ENCODE data around the gene CRIP3. TPM values are rescaled to one million over a fixed set of nuclear protein-coding genes. Genes with fewer than 3 reads are reported as not detected.

Gene CRIP3
- total and polyA plus RNA-seq, 2 donors (not counting 3 experiments of a cell fraction or from before 2014, with no cell fraction given) = not detected

- ChIA-PET CTCF (interaction anchor here (0.9 to 1.2 kb wide), 3 partner anchors 14 to 40 kb away, joined by 3 read pairs; no protein-coding TSS in a partner anchor), POLR2A (no interaction called here)
- no peak for TF ChIP-seq MYC (IDR thresholded peaks at IDR 0.05; ENCODE audit: low read depth, low read length)
- TF ChIP-seq JUN (IDR thresholded peaks at IDR 0.05; ENCODE audit: borderline replicate concordance, insufficient read depth, insufficient read length, low read depth) = no peak
- no peak for TF ChIP-seq FOS (IDR thresholded peaks at IDR 0.05; ENCODE audit: borderline replicate concordance, insufficient read depth, low read length)
- TF ChIP-seq MAX (IDR thresholded peaks at IDR 0.05; ENCODE audit: insufficient read depth, insufficient read length) = no peak
- TF ChIP-seq CTCF (IDR thresholded peaks at IDR 0.05; ENCODE audit: extremely low read depth in 1 of 2, insufficient read depth in 1 of 2, low read depth in 1 of 2, low read length in 2 of 2) = no peak
- no peak for TF ChIP-seq EZH2 (IDR thresholded peaks at IDR 0.05; ENCODE audit: borderline replicate concordance, low read depth, low read length, severe bottlenecking)
- TF ChIP-seq POLR2A (IDR thresholded peaks at IDR 0.05; ENCODE audit: low read depth, low read length) = no peak
- no peak for TF ChIP-seq POLR2AphosphoS5 (IDR thresholded peaks at IDR 0.05; ENCODE audit: insufficient read depth, low read depth, low read length)
- TF ChIP-seq GATA2 (IDR thresholded peaks at IDR 0.05; ENCODE audit: insufficient read depth, insufficient read length, low read depth, low read length) = no peak
- Histone ChIP-seq H2AFZ (ENCODE audit: low read depth, low read length) (no peak overlapping the region), H3K4me1 (ENCODE audit: control insufficient read depth, extremely low read depth, insufficient read depth, low read length) (no peaks in the 10 kb centered on the region), H4K20me1 (replicated peaks; ENCODE audit: control insufficient read depth, extremely low read depth, insufficient read depth, low read length) (no peaks in the 10 kb centered on the region), H3K9me3 (replicated peaks; ENCODE audit: control insufficient read depth, insufficient read depth, low read length) (no peaks in the 10 kb centered on the region), H3K36me3 (ENCODE audit: control insufficient read depth in 2 of 2, extremely low read depth in 1 of 2, insufficient read depth in 2 of 2, low read length in 2 of 2) (no peaks in the 10 kb centered on the region), H3K9me1 (replicated peaks; ENCODE audit: control insufficient read depth, extremely low read depth, insufficient read depth, low read length) (no peaks in the 10 kb centered on the region), H3K79me2 (ENCODE audit: control insufficient read depth, insufficient read depth, low read length) (no peaks in the 10 kb centered on the region), H3K27me3 (ENCODE audit: control insufficient read depth in 2 of 2, insufficient read depth in 2 of 2, low read length in 2 of 2) (peaks cover 46 to 50% of the 10 kb centered on the region in 2 experiments), H3K4me2 (ENCODE audit: insufficient read depth, low read length) (no peak overlapping the region), H3K9ac (replicated peaks; ENCODE audit: extremely low read depth, insufficient read depth, low read length) (no peak overlapping the region), H3K4me3 (replicated peaks in 1 of 3; ENCODE audit: insufficient read depth in 1 of 3, low read depth in 1 of 3, low read length in 3 of 3) (no peak overlapping the region), H3K27ac (ENCODE audit: insufficient read depth, low read depth, low read length) (no peak overlapping the region)
- FAIRE-seq = no peak
- intact Hi-C loops (cut with micrococcal nuclease) (no loop called here), dilution Hi-C loops (cut with MboI; ENCODE audit: extremely low pct_ligation_motif_present, low sequenced_read_pairs) (no loop called here)
- DNase-seq (ENCODE audit: low read depth, low spot score) = no peak
- BruUV-seq (replicated peaks) = no TSS peak
These were observed 30.7 kb downstream of the CRIP3 start for GRCh38 chr6:43277643-43278523.
